BLaER1 treated with 17β-estradiol and CSF1 and Interleukin-3, amounts not matched to agents 10 nM and 100 nM (cell line): ENCODE measurements around the gene CSGALNACT2.
"Not testable (repeated sequence)": the region's sequence is repeated elsewhere in the genome, so short reads cannot be mapped to it uniquely, and the experiment has no call there.

Source experiments
- H3K27ac ChIP-seq, 11 experiments: shearing (Covaris generic); formaldehyde crosslinking; 2 replicates each; pipeline ENCODE4 v1.8.1; 2022
- H3K27me3 ChIP-seq, 11 experiments: shearing (Covaris generic); formaldehyde crosslinking; 2 replicates each; pipeline ENCODE4 v1.8.1; 2022
- H3K36me3 ChIP-seq, 11 experiments: shearing (Covaris generic); formaldehyde crosslinking; 2 replicates each; pipeline ENCODE4 v1.8.1; 2022
- H3K4me1 ChIP-seq, 10 experiments: shearing (Covaris generic); formaldehyde crosslinking; 2 replicates each; pipeline ENCODE4 v1.8.1; 2022
- H3K4me2 ChIP-seq, 11 experiments: shearing (Covaris generic); formaldehyde crosslinking; 2 replicates each; pipeline ENCODE4 v1.8.1; 2022
- H3K4me3 ChIP-seq, 10 experiments: shearing (Covaris generic); formaldehyde crosslinking; 2 replicates each; pipeline ENCODE4 v1.8.1; 2022
- H3K9ac ChIP-seq, 11 experiments: shearing (Covaris generic); formaldehyde crosslinking; 2 replicates each; pipeline ENCODE4 v1.8.1; 2022
- H3K9me3 ChIP-seq, 11 experiments: shearing (Covaris generic); formaldehyde crosslinking; replicated peaks in 1 of 11; 2 replicates each; pipeline ENCODE4 v1.8.1; 2022
- H4K20me1 ChIP-seq, 11 experiments: shearing (Covaris generic); formaldehyde crosslinking; 2 replicates each; pipeline ENCODE4 v1.8.1; 2022
- Cebpa-rat ChIP-seq, 11 experiments: shearing (Covaris generic); IDR thresholded peaks; 2 replicates each; pipeline ENCODE4 v1.8.1; 2022

CSGALNACT2 gene

GRCh38 chr10:43218206-43218950 is 80.1 kb downstream of the CSGALNACT2 start:
- H3K27me3 ChIP-seq: no peaks in the 10 kb centered on the region
- H3K27ac ChIP-seq: no peak overlapping the region
- H3K4me2 ChIP-seq: no peak overlapping the region
- peaks cover 0 to 67% (median 48%) of the 10 kb centered on the region in 10 experiments; a peak in 18 of 20 replicates for H3K4me1 ChIP-seq
- TF ChIP-seq Cebpa-rat (IDR thresholded peaks at IDR 0.05): no peak
- no peak overlapping the region for H3K9ac ChIP-seq
- H4K20me1 ChIP-seq: peaks cover 0 to 13% (median 0%) of the 10 kb centered on the region in 11 experiments; a peak in 2 of 22 replicates
- no peaks in the 10 kb centered on the region for H3K36me3 ChIP-seq
- no peak overlapping the region for H3K4me3 ChIP-seq
- H3K9me3 ChIP-seq: no peaks in the 10 kb centered on the region

- Histone ChIP-seq H4K20me1 (peaks cover 0 to 13% (median 0%) of the 10 kb centered on the region in 11 experiments; a peak in 1 of 22 replicates), H3K4me1 (peaks cover 0 to 62% (median 48%) of the 10 kb centered on the region in 10 experiments; a peak in 18 of 20 replicates), H3K4me2 (no peak overlapping the region), H3K9me3 (no peaks in the 10 kb centered on the region), H3K27me3 (no peaks in the 10 kb centered on the region), H3K36me3 (no peaks in the 10 kb centered on the region), H3K27ac (no peak overlapping the region), H3K9ac (no peak overlapping the region), H3K4me3 (no peak overlapping the region)
- TF ChIP-seq Cebpa-rat (IDR thresholded peaks at IDR 0.05): no peak
Observed at GRCh38 chr10:43218951-43219837, 80.9 kb downstream of the CSGALNACT2 start.

GRCh38 chr10:43219848-43220247 is 81.6 kb downstream of the CSGALNACT2 start:
- H3K4me2 ChIP-seq: no peak overlapping the region
- peaks cover 0 to 55% (median 44%) of the 10 kb centered on the region in 10 experiments; a peak in 18 of 20 replicates for H3K4me1 ChIP-seq
- no peaks in the 10 kb centered on the region for H3K27me3 ChIP-seq
- no peaks in the 10 kb centered on the region for H3K36me3 ChIP-seq
- H3K9ac ChIP-seq: no peak overlapping the region
- no peak for TF ChIP-seq Cebpa-rat (IDR thresholded peaks at IDR 0.05)
- no peak overlapping the region for H3K27ac ChIP-seq
- H3K9me3 ChIP-seq: no peaks in the 10 kb centered on the region
- H4K20me1 ChIP-seq: peaks cover 0 to 13% (median 0%) of the 10 kb centered on the region in 11 experiments; a peak in 1 of 22 replicates
- no peak overlapping the region for H3K4me3 ChIP-seq

GRCh38 chr10:43220251-43220650 is 82.0 kb downstream of the CSGALNACT2 start:
- not testable (repeated sequence) for H3K36me3 ChIP-seq, H3K27me3 ChIP-seq, H3K4me3 ChIP-seq, H3K9me3 ChIP-seq, H3K9ac ChIP-seq, H3K27ac ChIP-seq
- H4K20me1 ChIP-seq: peaks cover 0 to 13% (median 0%) of the 10 kb centered on the region in 11 experiments; a peak in 1 of 22 replicates
- H3K4me2 ChIP-seq: peak overlapping the region in 3 of 11 experiments; percentile 49 to 61 (median 60); a peak in 1 of 22 replicates
- H3K4me1 ChIP-seq: peaks cover 0 to 52% (median 41%) of the 10 kb centered on the region in 10 experiments; a peak in 18 of 20 replicates

GRCh38 chr10:43220657-43221418 is 82.6 kb downstream of the CSGALNACT2 start:
- Histone ChIP-seq H3K36me3 (no peaks in the 10 kb centered on the region), H3K9ac (0 out of 22 replicates have a peak overlapping the region, but pooled peaks of 1 of the 11 experiments have one; percentile 3), H3K4me1 (peaks cover 2 to 52% (median 41%) of the 10 kb centered on the region in 10 experiments), H3K9me3 (no peaks in the 10 kb centered on the region), H3K27me3 (no peaks in the 10 kb centered on the region), H3K27ac (peak overlapping the region in 2 of 11 experiments; percentile 5; a peak in 1 of 22 replicates), H4K20me1 (peaks cover 0 to 12% (median 0%) of the 10 kb centered on the region in 11 experiments; a peak in 1 of 22 replicates), H3K4me3 (no peak overlapping the region), H3K4me2 (peak overlapping the region in 9 of 11 experiments; percentile 2 to 69 (median 59); a peak in 18 of 22 replicates)
- TF ChIP-seq Cebpa-rat (IDR thresholded peaks at IDR 0.05): no peak

GRCh38 chr10:43221419-43222209 is 83.4 kb downstream of the CSGALNACT2 start:
- H3K27me3 ChIP-seq: no peaks in the 10 kb centered on the region
- TF ChIP-seq Cebpa-rat (IDR thresholded peaks at IDR 0.05): no peak

GRCh38 chr10:43222210-43222720 is 84.0 kb downstream of the CSGALNACT2 start:
- H3K4me3 ChIP-seq: no peak overlapping the region
- H3K9ac ChIP-seq: peak overlapping the region in 1 of 11 experiments; percentile 17; a peak in 1 of 22 replicates
- no peak overlapping the region for H3K27ac ChIP-seq
- no peaks in the 10 kb centered on the region for H3K36me3 ChIP-seq
- 0 out of 22 replicates have a peak, but pooled peaks cover 0 to 8% (median 0%) of the 10 kb centered on the region in 11 experiments for H4K20me1 ChIP-seq
- peaks cover 16 to 54% (median 46%) of the 10 kb centered on the region in 10 experiments for H3K4me1 ChIP-seq
- H3K9me3 ChIP-seq: no peaks in the 10 kb centered on the region
- no peaks in the 10 kb centered on the region for H3K27me3 ChIP-seq
- peak overlapping the region in 8 of 11 experiments; percentile 47 to 69 (median 60); a peak in 15 of 22 replicates for H3K4me2 ChIP-seq
- TF ChIP-seq Cebpa-rat (IDR thresholded peaks at IDR 0.05): no peak

More at GRCh38 chr10:43221419-43222209, 83.4 kb downstream of the CSGALNACT2 start:
- Histone ChIP-seq H3K36me3 (no peaks in the 10 kb centered on the region), H4K20me1 (peaks cover 0 to 8% (median 0%) of the 10 kb centered on the region in 11 experiments; a peak in 1 of 22 replicates), H3K4me2 (peak overlapping the region in 9 of 11 experiments; percentile 2 to 69 (median 59); a peak in 17 of 22 replicates), H3K9ac (0 out of 22 replicates have a peak overlapping the region, but pooled peaks of 1 of the 11 experiments have one; percentile 3), H3K27ac (peak overlapping the region in 2 of 11 experiments; percentile 5; a peak in 1 of 22 replicates), H3K4me1 (peaks cover 10 to 52% (median 42%) of the 10 kb centered on the region in 10 experiments), H3K9me3 (no peaks in the 10 kb centered on the region), H3K4me3 (no peak overlapping the region)
